VCaP (cell line): ENCODE results near the gene NBPF26.
"Not testable (repeated sequence)": the region's sequence is repeated elsewhere in the genome, so short reads cannot be mapped to it uniquely, and the experiment has no call there.

ENCODE experiments used
- H3K27ac ChIP-seq: fragments of 450-650 bp; 2 replicates; pipeline ENCODE4 v1.5.1; 2017
- CTCF ChIP-seq: fragments of 450-650 bp; conservative IDR thresholded peaks from 2 replicates; pipeline ENCODE4 v1.5.1; 2017; ENCODE audit warnings: mild to moderate bottlenecking, moderate library complexity

Gene NBPF26

GRCh38 chr1:120723715-120724402 is at the start of gene NBPF26:
NBPF26 (plus strand) TSS chr1:120723945.
- H3K27ac ChIP-seq, result 0 out of 2 replicates have a peak within 1 kb of the TSS, but pooled peaks have one; percentile 32

DNA sequence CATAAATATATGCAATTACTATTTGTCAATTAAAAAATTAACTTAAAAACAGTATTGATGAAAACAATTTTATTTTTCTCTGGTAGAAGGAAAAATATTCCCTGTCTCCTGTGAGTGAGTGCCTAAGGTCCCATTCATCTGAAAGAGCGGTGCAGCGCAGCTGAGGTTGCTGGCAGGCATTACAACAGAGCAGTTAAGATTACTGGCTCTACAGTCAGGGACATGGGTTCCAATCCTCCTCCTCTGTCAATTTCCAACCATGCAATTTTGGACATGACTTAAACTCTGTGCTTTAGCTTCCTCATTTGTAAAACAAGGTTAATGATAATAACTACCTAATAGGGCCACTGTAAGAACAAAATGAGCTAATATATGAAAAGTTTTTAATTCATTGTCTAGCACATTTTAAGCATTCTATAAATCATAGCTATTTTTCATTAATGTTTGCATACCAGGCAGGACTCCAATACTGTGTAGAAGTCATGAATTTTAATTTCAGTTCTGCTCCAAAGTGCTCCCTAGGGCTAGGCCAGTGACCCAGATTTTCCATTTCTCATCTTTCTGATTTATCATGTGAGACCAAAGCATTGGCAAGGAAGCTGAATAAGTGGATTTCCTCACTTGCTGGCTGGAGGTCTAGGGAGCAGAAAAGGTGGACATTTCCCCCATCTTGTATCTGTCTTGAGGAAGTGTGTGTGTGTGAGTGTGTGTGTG is 43.5 kb upstream of the NBPF26 start:
- not testable (repeated sequence) for H3K27ac ChIP-seq

DNA sequence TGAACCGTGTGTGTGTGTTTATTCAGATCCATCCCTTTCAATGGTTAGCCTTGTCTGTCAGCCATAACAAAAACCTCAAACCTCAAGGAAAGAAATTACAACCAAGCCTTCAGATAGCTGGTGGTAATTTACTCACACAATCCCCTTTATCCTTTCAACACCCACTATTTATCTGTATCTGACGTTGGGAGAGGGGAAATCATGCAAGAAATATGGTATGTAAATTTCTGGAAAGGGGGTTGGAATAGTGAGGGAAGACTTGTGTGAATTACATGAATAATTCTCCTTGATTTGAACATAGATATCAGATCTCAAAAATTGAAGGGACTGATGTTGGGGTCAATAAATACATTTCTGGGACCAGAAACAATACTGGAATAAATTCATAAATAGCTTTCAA is 42.8 kb upstream of the NBPF26 start:
- H3K27ac ChIP-seq, result not testable (repeated sequence)

- not testable (repeated sequence) for H3K27ac ChIP-seq
Measured at GRCh38 chr1:120684397-120684796, 39.3 kb upstream of the NBPF26 start.

DNA sequence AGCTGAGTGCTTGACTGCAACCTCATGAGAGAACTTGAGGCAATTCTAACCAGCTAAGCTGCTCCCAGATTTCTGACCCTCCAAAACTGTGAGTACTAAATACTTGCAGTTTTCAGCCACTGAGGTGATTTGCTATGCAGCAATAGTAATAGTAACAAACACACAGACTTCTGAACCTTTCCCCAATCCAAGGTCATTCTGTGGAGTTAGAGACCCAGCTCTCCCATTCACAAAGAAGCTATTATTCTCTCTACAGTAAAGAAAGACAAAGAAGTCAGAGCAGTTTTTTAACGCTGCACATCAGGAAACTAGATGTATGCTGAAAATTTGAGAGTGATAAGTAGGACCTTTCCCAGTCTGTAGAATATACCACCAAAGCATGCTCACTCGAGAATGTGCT is 38.1 kb upstream of the NBPF26 start:
- H3K27ac ChIP-seq, result not testable (repeated sequence)

- not testable (repeated sequence) for H3K27ac ChIP-seq
Measured at GRCh38 chr1:120687250-120687649, 36.5 kb upstream of the NBPF26 start.

- H3K27ac ChIP-seq, result not testable (repeated sequence)
Measured at GRCh38 chr1:120700807-120701562, 22.8 kb upstream of the NBPF26 start.

DNA sequence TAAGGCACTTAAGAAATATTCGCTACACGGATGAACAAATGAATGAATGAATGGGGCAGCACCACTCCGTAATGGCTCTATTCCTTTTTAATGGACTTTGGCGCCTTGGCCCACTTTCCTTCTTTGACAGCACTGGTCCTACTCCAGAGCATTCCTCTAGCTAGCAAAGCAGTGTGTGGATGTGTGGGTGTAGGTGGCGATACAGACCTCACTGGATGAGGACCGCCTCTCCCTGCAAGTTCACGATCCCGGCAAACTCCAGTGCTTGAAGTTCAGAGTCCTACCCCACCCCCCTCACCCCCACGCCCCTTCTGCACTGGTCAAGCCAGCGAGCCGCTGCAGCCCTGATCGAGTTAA is 409 bp upstream of the NBPF26 start:
- H3K27ac ChIP-seq, result not testable (repeated sequence)

DNA sequence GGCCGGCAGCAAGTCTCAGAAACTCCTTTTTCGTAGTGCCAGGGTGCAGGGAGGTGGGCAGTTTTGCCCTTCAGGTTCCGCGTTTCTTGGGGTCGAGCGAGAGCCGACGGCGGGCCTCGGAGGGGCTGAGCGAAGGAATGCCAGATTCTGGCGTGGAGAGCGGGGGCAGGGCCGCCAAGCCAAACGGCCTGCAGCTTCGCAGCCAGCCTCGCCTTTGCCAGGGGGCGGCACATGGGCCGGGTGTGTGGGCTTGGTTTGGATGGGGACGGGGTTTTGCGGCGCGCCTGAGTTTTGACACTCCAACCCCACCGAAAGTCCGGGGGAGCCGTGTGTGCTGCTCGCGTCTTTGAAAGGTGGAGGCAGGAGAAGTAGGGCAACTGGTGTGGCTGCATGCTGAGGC is 762 bp downstream of the NBPF26 start:
- 0 out of 2 replicates have a peak overlapping the region, but pooled peaks have one; percentile 32 for H3K27ac ChIP-seq

- H3K27ac ChIP-seq, result not testable (repeated sequence)
Measured at GRCh38 chr1:120728811-120729210, 5.1 kb downstream of the NBPF26 start.

- H3K27ac ChIP-seq, result not testable (repeated sequence)
Measured at GRCh38 chr1:120769090-120769489, 45.3 kb downstream of the NBPF26 start.

- not testable (repeated sequence) for H3K27ac ChIP-seq
Measured at GRCh38 chr1:120805452-120805851, 81.7 kb downstream of the NBPF26 start.

GRCh38 chr1:120811822-120812221 is 88.1 kb downstream of the NBPF26 start:
- TF ChIP-seq CTCF, result peak; percentile 58
- H3K27ac ChIP-seq, result not testable (repeated sequence)

DNA sequence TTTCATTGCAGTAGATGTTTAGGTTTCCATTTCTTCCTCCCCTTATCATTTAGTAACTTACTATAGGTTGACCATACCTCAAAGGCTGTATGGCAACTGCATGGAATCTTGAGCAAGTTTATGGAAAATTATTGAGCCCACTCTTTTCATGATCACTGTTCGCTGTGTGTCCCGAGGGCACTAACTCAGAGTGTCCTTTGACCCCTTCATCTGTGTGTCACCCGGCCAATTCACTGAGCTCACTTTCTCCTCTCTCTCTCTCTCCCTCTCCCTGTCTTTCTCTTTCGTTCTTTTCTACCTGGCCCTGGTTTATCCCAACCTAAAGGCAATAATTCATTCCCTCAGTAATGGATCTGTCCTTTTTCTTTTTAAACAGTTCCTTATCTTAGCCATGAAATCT is 101.3 kb downstream of the NBPF26 start:
- not testable (repeated sequence) for H3K27ac ChIP-seq

- not testable (repeated sequence) for H3K27ac ChIP-seq
Measured at GRCh38 chr1:120826623-120827022, 102.9 kb downstream of the NBPF26 start.
